ENCODE measurements around the gene ACSL6.

The ACSL6 gene

GRCh38 chr5:132017316-132017715 is 5.9 kb upstream of the ACSL6 start:
- DNase-seq (ENCODE audit: low read depth, low spot score) = no peak

- DNase-seq (ENCODE audit: low read depth, low spot score) = no peak
Measured at GRCh38 chr5:132016721-132017250, 5.3 kb upstream of the ACSL6 start.

- DNase-seq (ENCODE audit: low read depth, low spot score) = no peak
Measured at GRCh38 chr5:132013711-132014110, 2.3 kb upstream of the ACSL6 start.

DNA sequence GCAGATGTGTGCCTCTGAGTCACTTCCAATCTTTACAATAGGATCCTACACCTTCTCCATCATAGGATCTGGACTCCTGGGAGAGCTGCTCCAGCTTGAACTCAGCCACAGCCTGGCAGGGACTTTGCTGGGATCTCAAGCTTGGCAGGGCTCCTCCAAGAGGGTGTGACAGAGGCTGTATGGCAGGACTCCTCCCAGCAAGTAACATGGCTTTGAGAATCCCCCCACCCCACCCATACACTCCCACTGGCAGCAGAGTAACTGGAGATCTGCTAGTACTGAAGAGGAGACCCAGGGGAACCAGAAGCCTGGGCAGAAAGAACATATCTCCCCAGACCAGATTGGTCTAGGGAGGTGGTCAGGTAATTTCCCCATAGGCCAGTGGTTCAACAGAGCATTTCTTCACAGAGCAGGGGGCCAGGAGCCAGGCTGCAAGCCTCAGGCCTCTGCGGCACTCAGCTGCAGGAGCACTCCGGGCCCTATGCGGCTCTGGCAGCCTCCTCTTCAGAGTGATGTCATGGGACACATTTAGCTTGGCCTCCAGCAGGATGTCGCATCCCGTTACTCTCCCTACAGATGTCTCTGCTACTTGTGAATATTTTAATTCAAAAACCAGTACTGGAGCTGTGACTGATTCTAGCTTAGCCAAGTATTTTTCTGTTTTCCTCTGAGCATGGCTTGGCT is 1.7 kb upstream of the ACSL6 start:
- no peak for DNase-seq (ENCODE audit: low read depth, low spot score)

GRCh38 chr5:132012371-132013005 is 1.0 kb upstream of the ACSL6 start:
- peak; percentile 90 for DNase-seq (ENCODE audit: low read depth, low spot score)

DNA sequence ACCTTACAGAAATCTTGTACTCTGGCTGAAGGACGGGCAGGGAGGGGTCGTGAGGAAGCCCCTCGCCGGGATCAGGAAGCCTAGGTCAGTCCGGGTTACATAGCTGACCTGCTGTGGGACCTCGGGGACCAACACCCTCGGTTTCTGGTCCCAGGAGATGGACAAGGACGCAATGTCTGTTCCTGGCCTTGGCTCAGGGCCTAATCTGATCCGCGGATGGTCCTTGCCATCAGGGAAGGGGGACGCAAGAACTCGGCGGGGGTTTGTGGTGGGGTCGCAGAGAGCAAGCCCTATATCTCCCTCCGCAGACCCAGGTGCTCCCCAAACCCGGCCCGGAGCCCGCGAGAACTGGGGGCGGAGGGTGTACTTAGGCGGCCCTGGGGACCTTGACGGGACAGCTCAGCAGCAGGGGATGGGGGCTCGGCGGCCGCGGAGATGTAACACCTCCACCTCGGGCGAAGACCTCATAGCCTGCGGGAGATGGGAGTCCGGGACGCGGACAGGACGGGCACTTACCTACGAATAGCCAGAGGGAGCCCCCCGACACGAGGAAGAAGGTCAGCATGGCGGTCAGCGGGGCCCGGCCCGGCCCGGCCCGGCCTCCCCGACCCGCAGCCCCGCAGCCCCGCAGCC is 353 bp downstream of the ACSL6 start:
- DNase-seq (ENCODE audit: low read depth, low spot score) = no peak

GRCh38 chr5:132010645-132010988 is 841 bp downstream of the ACSL6 start:
- no peak for DNase-seq (ENCODE audit: low read depth, low spot score)

DNA sequence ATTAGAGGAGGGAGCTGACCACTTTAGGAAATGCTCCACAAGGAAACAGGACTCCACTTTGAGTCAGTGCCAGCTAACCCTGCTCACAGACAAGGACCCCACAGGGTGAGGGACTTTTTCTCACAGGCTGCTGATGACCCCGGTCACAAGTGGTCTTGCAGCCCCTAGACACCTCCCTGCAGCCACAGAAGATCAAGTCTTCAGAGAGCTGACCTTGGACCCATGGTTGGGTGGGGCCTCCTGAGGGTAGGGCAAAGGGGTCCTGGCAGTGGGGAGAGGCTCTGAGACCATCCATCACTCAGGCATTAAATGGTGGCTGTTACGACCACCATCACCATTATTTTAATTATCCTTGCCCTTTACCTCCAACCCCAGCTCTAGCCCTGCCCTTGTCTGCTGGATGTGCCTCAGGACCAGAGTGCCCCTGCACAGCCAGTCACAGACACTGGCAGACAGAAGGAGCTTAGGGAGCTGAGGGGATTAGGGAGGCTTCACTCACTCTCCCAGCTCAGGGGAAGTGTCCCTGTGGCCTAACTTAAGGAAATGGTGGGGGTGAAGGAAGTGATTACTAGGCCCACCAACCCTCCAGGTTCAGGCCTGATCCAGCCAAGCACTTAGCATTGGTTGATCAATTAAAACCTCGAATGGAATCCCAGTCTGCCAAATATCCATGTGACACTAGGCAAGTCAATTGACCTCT is 1.6 kb downstream of the ACSL6 start:
- DNase-seq (ENCODE audit: low read depth, low spot score) = no peak

DNA sequence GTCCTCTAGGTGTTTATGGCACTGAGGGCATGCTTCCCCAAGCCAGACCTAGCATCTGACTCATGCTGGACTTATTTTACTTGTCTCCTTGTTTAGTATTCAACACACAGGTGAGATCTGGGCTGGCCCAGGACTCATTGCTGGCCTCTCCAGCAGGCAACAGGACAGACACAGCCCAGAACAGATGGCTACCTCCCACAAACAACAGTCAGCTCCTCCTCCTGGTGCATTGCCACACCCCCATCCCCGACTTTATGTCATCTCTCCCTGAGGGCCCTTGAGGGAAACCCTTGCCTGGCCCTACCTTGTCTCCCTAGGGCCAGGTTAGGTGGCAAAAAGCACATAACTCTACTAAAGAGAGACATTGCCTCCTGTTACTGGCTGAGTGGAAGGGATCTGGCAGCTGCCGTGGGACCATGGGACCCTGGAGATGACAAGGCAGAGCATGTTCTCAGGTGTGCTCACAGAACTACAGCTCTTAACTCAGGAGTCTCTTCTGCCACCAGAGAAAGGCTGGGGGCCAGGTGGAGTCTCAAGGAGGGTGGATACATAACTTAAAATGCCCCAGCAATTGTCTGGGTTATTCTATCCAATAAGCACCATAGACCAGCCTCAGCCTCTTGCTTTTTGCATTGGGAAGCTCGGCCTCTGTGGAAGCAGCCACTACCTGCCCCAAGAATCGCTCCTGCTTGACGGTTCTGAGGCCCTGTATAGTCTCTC is 2.3 kb downstream of the ACSL6 start:
- DNase-seq (ENCODE audit: low read depth, low spot score) = no peak

- no peak for DNase-seq (ENCODE audit: low read depth, low spot score)
Measured at GRCh38 chr5:132008163-132008473, 3.3 kb downstream of the ACSL6 start.

GRCh38 chr5:132007399-132008162 is 3.9 kb downstream of the ACSL6 start:
- DNase-seq (ENCODE audit: low read depth, low spot score) = peak; percentile 86

- no peak for DNase-seq (ENCODE audit: low read depth, low spot score)
Measured at GRCh38 chr5:132006331-132007120, 4.9 kb downstream of the ACSL6 start.

GRCh38 chr5:132005591-132005990 is 5.9 kb downstream of the ACSL6 start:
- DNase-seq (ENCODE audit: low read depth, low spot score) = no peak

DNA sequence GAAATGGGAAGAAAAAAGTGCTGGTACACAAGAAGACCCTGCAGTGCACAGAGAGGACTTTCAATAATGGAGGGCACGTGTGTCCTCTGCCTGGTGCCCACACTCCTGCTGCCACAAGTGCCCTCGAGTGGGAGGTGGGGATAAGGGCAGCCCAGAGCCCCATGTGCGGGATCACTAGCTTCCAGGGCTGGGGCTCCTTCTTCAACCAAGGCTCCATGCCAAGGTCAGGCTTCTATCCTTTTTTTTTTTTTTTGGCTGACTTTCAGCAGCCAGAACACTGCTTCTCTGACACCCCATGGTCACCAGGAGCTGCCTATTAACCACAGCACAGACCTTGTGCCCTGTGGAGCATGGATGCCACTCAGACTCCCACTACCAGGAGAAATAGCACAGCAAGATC is 7.5 kb downstream of the ACSL6 start:
- no peak for DNase-seq (ENCODE audit: low read depth, low spot score)

DNA sequence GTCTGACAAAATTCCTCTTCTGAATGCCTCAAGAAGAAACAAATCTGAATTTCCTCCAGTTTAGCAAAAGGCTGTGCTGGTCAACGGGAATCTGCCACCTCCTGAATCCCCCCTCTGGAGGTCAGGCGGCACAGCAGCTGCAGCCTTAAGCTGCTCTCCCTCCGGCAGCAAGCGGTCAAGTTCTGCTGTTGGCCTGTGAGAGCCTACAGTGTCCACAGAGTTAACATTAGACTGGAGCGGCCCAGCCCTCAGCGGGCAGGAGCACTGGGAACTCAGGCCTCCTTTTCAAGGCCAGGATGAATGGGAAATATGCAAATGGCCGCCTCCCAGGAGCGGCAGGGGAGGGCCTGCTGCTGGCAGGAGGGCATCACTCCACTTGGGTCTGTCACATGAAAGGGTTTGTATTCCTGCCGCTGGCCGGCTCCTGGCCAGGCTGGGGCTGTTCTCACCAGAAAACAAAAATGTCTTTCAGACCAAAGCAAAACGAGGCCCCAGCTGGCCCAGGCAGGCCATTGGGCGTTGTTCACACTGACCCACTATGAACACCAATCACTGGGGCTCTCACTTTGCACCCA is 8.2 kb downstream of the ACSL6 start:
- DNase-seq (ENCODE audit: low read depth, low spot score) = peak; percentile 83

- DNase-seq (ENCODE audit: low read depth, low spot score) = no peak
Measured at GRCh38 chr5:132002757-132003156, 8.7 kb downstream of the ACSL6 start.

GRCh38 chr5:132001647-132002561 is 9.6 kb downstream of the ACSL6 start:
- DNase-seq (ENCODE audit: low read depth, low spot score) = peak; percentile 46

DNA sequence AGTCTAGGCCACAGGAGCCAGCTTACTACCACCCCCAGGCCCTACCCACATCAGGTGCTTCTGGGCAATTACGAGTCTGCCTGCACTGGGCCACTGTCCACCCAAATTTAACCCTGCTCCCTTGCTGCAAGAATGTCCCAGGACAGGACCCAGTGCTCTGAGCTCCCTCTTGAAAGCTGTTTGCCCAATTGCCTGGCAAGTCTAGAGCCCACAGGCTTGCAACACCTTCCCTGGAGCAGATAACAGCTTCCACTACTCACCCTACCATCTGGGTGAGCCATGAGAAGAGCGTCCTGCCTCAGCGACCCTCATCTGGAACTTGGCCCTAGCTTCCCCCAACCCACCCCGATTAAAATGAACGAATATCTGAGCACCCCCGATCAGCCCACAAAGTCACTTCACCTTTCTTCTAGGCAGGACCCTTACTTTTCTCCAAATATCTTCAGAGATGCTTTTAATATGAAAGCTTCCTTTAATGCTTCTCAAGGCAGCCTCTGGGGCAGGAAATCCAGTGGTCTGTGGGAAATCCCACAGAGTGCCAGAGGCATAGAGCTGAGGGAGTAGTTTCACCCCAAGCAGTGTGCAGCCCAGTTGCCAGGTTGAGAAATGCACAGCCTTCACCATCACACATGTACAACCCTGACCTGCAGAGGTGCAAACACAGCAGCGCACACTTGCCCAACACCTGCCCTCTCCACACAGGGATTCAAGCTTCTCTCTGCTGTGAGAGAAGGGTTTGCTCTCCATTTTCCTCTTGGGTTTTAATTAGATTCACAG is 10.6 kb downstream of the ACSL6 start:
- no peak for DNase-seq (ENCODE audit: low read depth, low spot score)

Data from astrocyte of the hippocampus (primary cell).